Osteocyte (in vitro differentiated cells): ENCODE data around the gene ITGB5. TPM values are rescaled to one million over a fixed set of nuclear protein-coding genes. Genes with fewer than 3 reads are reported as not detected.

ENCODE experiments used
- DNase-seq: peaks from one replicate; pipeline ENCODE4 v3.0.0; 2021; ENCODE audit warnings: mixed read lengths; ENCODE audit not compliant: unreplicated experiment; ENCODE audit errors: extremely low spot score
- H3K27ac Mint-ChIP-seq: one replicate; pipeline ENCODE4 v1.8.0; 2021; ENCODE audit warnings: mild to moderate bottlenecking, mixed read lengths; ENCODE audit not compliant: unreplicated experiment
- H3K27me3 Mint-ChIP-seq: one replicate; pipeline ENCODE4 v1.8.0; 2021; ENCODE audit warnings: mixed read lengths; ENCODE audit not compliant: unreplicated experiment
- H3K36me3 Mint-ChIP-seq: one replicate; pipeline ENCODE4 v1.8.0; 2021; ENCODE audit warnings: mixed read lengths; ENCODE audit not compliant: unreplicated experiment
- H3K4me1 Mint-ChIP-seq: one replicate; pipeline ENCODE4 v1.8.0; 2021; ENCODE audit warnings: mixed read lengths; ENCODE audit not compliant: unreplicated experiment
- H3K4me3 Mint-ChIP-seq: one replicate; pipeline ENCODE4 v1.8.0; 2021; ENCODE audit warnings: mild to moderate bottlenecking, moderate library complexity, mixed read lengths; ENCODE audit not compliant: unreplicated experiment
- H3K9me3 Mint-ChIP-seq: one replicate; pipeline ENCODE4 v1.8.0; 2021; ENCODE audit warnings: mixed read lengths; ENCODE audit not compliant: unreplicated experiment
- CTCF ChIP-seq: fragments of 200-600 bp; sonication (generic); IDR thresholded peaks from 2 replicates; pipeline ENCODE4 v1.5.0; 2021; ENCODE audit warnings: antibody characterized with exemption, mild to moderate bottlenecking, moderate library complexity
- total RNA-seq: library from RNA; stranded (reverse); gene quantifications from 2 replicates; pipeline ENCODE4 v1.2.1, GENCODE V29; 2021

ITGB5 gene
- total RNA-seq, 1 donor from 2014 or later: 419 TPM

GRCh38 chr3:124812291-124813265 lies 74.6 kb downstream of the ITGB5 start:
- Mint-ChIP-seq H3K9me3 (no peaks in the 10 kb centered on the region), H3K27me3 (no peaks in the 10 kb centered on the region), H3K27ac (peak overlapping the region; percentile 98), H3K4me3 (peak overlapping the region; percentile 42), H3K36me3 (peaks cover 40% of the 10 kb centered on the region), H3K4me1 (peaks cover 57% of the 10 kb centered on the region)
- DNase-seq: peak; percentile 89
- TF ChIP-seq CTCF: no peak

- TF ChIP-seq CTCF: no peak
- no peaks in the 10 kb centered on the region for H3K27me3 Mint-ChIP-seq
- H3K4me1 Mint-ChIP-seq: peaks cover 60% of the 10 kb centered on the region
- H3K4me3 Mint-ChIP-seq: peak overlapping the region; percentile 27
- H3K9me3 Mint-ChIP-seq: no peaks in the 10 kb centered on the region
- no peak for DNase-seq
- H3K36me3 Mint-ChIP-seq: peaks cover 31% of the 10 kb centered on the region
- H3K27ac Mint-ChIP-seq: peak overlapping the region; percentile 98
These were observed 75.7 kb downstream of the ITGB5 start for GRCh38 chr3:124811436-124811835.

DNA sequence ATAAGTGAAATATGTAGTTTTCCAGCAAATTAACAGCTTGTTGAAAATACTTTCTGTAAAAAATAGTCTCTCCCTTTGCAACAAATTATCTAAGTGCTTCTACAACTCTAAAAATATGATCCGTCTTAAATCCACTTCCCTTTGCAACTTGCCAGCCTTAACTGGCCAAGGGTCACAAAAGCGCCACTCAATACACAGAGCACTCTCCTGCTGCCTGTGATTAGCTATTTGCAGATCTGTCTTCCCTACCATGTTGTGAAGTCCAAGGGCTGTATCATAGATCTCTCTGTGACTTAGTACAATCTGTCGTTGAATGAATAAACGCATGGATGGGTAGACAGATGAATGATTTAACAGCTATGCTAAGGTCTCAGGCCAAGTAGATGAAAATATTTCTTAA lies 76.2 kb downstream of the ITGB5 start:
- Mint-ChIP-seq H3K9me3 (no peaks in the 10 kb centered on the region), H3K36me3 (peaks cover 30% of the 10 kb centered on the region), H3K27ac (peak overlapping the region; percentile 98), H3K27me3 (no peaks in the 10 kb centered on the region), H3K4me1 (peaks cover 62% of the 10 kb centered on the region), H3K4me3 (no peak overlapping the region)
- DNase-seq: no peak
- no peak for TF ChIP-seq CTCF

DNA sequence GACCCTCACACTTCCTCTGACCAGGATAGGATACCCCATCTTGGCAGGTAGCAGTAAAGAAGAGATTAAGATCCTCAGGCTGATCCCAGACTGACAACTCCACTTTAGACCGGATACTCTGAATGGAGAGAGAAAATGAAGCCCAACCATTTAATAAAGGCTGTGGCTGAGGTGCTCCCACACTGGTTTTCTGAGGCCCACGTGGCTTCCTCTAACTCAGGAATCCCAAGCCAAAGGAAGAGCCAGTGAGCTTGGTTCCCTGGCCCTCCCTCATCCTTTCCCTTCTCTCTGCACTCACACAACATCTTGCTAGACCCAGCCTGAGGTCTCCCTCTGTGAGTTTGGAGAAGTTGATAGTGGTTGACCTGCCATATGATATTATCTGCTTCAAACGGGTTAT lies 78.1 kb downstream of the ITGB5 start:
- H3K36me3 Mint-ChIP-seq: peaks cover 27% of the 10 kb centered on the region
- no peak overlapping the region for H3K4me3 Mint-ChIP-seq
- no peak for TF ChIP-seq CTCF
- peak overlapping the region; percentile 69 for H3K27ac Mint-ChIP-seq
- no peak for DNase-seq
- peaks cover 60% of the 10 kb centered on the region for H3K4me1 Mint-ChIP-seq
- no peaks in the 10 kb centered on the region for H3K9me3 Mint-ChIP-seq
- H3K27me3 Mint-ChIP-seq: no peaks in the 10 kb centered on the region

DNA sequence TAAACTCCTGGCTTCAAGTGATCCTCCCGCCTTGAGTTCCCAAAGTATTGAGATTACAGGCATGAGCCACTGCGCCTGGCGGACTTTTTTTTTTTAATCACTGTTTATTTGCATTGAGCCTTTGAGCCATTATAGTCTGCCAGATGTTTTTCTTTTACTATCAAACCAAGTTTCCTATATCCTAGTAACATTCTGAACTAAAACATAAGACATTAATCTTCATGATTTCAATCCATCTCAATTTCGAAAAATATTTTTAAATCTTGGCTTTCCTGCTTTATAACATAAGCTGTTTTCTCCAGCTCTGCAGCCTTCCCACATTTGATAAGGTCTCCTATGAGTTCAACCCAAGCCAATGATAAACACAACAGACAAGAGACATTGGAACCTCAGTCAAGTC lies 81.5 kb downstream of the ITGB5 start:
- Mint-ChIP-seq H3K4me1 (peaks cover 52% of the 10 kb centered on the region), H3K36me3 (peaks cover 42% of the 10 kb centered on the region), H3K9me3 (no peaks in the 10 kb centered on the region), H3K27me3 (no peaks in the 10 kb centered on the region), H3K4me3 (no peak overlapping the region), H3K27ac (no peak overlapping the region)
- DNase-seq: no peak
- TF ChIP-seq CTCF: no peak
